ENCODE results near the gene DNM1. TPM values are rescaled to one million over a fixed set of nuclear protein-coding genes. Genes with fewer than 3 reads are reported as not detected.

DNM1 gene
- total and polyA plus RNA-seq, 2 donors (not counting 3 experiments of a cell fraction or from before 2014, with no cell fraction given): 0.59 to 2.9 TPM

GRCh38 chr9:128249908-128250838 is 47.0 kb downstream of the DNM1 start:
- CTCF ChIA-PET: interaction anchor here (0.9 to 1.5 kb wide), 7 partner anchors 9 to 91 kb away, joined by 3 to 7 read pairs (median 3); partner anchors contain the start of genes GOLGA2 and SWI5
- POLR2A ChIA-PET: interaction anchor here (0.6 kb wide), 2 partner anchors 12 to 1232 kb away, joined by 5 to 7 read pairs; no protein-coding TSS in a partner anchor
- FAIRE-seq (peak; percentile 90), DNase-seq (ENCODE audit: low read depth, low spot score) (peak; percentile 82)
- Histone ChIP-seq H3K4me1 (ENCODE audit: control insufficient read depth, extremely low read depth, insufficient read depth, low read length) (peaks cover 28% of the 10 kb centered on the region), H3K4me3 (replicated peaks in 1 of 3; ENCODE audit: insufficient read depth in 1 of 3, low read depth in 1 of 3, low read length in 3 of 3) (peak overlapping the region; percentile 34 to 52 (median 36)), H3K27me3 (ENCODE audit: control insufficient read depth in 2 of 2, insufficient read depth in 2 of 2, low read length in 2 of 2) (no peaks in the 10 kb centered on the region), H4K20me1 (replicated peaks; ENCODE audit: control insufficient read depth, extremely low read depth, insufficient read depth, low read length) (no peaks in the 10 kb centered on the region), H3K27ac (ENCODE audit: insufficient read depth, low read depth, low read length) (no peak overlapping the region), H3K9me1 (replicated peaks; ENCODE audit: control insufficient read depth, extremely low read depth, insufficient read depth, low read length) (no peaks in the 10 kb centered on the region), H3K4me2 (ENCODE audit: insufficient read depth, low read length) (peak overlapping the region; percentile 71), H3K79me2 (ENCODE audit: control insufficient read depth, insufficient read depth, low read length) (no peaks in the 10 kb centered on the region), H3K9ac (replicated peaks; ENCODE audit: extremely low read depth, insufficient read depth, low read length) (peak overlapping the region; percentile 19), H3K9me3 (replicated peaks; ENCODE audit: control insufficient read depth, insufficient read depth, low read length) (no peaks in the 10 kb centered on the region), H2AFZ (ENCODE audit: low read depth, low read length) (peak overlapping the region; percentile 80), H3K36me3 (ENCODE audit: control insufficient read depth in 2 of 2, extremely low read depth in 1 of 2, insufficient read depth in 2 of 2, low read length in 2 of 2) (no peaks in the 10 kb centered on the region)
- dilution Hi-C loops (cut with MboI; ENCODE audit: extremely low pct_ligation_motif_present, low sequenced_read_pairs) (no loop called here), intact Hi-C loops (cut with micrococcal nuclease) (loop anchor here (2.0 kb wide), 1 partner anchor 47 kb away; the partner anchor contains the start of gene DNM1)
- no TSS peak for BruUV-seq (replicated peaks)
- TF ChIP-seq POLR2A (IDR thresholded peaks at IDR 0.05; ENCODE audit: low read depth, low read length) (no peak), MYC (IDR thresholded peaks at IDR 0.05; ENCODE audit: low read depth, low read length) (no peak), GATA2 (IDR thresholded peaks at IDR 0.05; ENCODE audit: insufficient read depth, insufficient read length, low read depth, low read length) (no peak), CTCF (IDR thresholded peaks at IDR 0.05; ENCODE audit: extremely low read depth in 1 of 2, insufficient read depth in 1 of 2, low read depth in 1 of 2, low read length in 2 of 2) (no peak), MAX (IDR thresholded peaks at IDR 0.05; ENCODE audit: insufficient read depth, insufficient read length) (no peak), JUN (IDR thresholded peaks at IDR 0.05; ENCODE audit: borderline replicate concordance, insufficient read depth, insufficient read length, low read depth) (no peak), EZH2 (IDR thresholded peaks at IDR 0.05; ENCODE audit: borderline replicate concordance, low read depth, low read length, severe bottlenecking) (no peak), FOS (IDR thresholded peaks at IDR 0.05; ENCODE audit: borderline replicate concordance, insufficient read depth, low read length) (no peak), POLR2AphosphoS5 (IDR thresholded peaks at IDR 0.05; ENCODE audit: insufficient read depth, low read depth, low read length) (no peak)
